ENCODE data around the gene LAMTOR3.
A peak's percentile ranks its signal among the peaks of the same experiment; 100 is the strongest.
"Not testable (repeated sequence)": the region's sequence is repeated elsewhere in the genome, so short reads cannot be mapped to it uniquely, and the experiment has no call there.

Gene LAMTOR3

DNA sequence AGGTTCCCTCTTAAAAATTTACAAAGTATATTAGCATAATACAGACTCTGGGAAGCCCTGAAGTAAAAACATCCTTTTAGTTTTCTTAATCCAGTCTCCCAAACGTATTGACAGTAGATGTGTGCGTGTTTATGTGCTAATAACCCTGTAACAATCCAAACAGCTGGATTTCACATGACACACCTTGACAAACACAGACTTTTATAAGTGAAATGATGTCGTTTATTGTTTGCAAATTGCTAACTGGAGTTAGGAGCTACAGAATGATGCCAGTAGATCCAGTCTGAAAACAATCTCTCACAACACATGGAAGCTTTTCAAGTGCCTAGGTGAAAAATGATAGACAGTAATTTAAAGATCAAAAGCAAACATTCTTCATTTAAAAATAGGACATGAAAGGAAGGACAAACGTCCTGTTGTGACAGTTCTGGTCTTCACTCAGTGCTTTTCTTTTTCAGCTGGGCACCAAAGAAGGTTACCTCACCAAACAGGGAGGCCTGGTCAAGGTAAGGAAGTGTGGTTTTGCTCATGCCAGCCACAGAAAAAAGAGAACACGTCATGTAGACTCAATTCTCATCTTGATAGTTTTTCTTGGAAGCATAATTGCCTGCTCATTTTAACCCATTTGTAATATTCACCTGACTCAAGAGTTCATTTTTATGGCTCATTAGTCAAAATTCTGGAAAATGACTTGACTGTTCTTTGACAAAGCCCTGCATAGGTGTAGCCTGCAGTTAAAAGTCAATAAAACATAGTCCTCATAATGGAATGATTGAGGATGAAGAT, 32.9 kb downstream of the LAMTOR3 start:
- DNase-seq: no peak

DNA sequence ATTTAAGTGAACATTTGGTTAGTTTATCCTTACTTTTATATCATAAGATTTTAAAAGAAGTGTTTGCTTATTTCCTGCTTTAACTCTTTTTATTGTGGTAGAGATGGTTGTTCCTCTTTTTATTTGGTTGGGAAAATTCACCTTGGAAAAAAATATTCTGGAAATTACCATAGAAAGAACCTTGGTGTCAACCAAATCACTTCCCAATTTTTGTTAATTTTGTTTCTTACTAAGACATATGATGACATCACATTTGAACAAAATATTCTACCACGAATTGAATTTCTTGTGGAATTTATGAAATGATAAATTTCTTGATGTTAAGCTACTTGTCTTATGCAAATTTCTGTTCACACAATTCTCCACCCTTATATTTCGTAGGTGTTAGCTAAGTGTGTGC, 33.7 kb downstream of the LAMTOR3 start:
- DNase-seq: no peak

DNA sequence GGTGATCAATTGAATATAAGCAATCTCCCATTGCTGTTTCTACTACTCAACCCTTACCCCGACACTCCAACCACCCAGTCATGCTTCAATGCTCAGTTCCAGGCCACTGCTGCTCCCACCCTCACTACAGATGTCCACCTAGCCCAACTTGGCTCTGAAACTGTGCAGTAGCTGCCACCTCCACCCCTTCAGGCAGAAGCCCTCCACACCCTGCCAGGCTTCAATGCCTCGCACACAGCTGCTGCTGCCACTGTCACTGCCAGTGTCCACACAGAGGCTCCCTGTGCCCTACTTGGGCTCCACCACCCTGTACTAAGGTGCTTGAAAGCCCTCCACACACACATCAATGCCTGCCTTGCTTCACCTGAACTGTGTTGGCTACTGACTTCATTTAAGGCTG, 34.6 kb downstream of the LAMTOR3 start:
- DNase-seq: no peak

DNA sequence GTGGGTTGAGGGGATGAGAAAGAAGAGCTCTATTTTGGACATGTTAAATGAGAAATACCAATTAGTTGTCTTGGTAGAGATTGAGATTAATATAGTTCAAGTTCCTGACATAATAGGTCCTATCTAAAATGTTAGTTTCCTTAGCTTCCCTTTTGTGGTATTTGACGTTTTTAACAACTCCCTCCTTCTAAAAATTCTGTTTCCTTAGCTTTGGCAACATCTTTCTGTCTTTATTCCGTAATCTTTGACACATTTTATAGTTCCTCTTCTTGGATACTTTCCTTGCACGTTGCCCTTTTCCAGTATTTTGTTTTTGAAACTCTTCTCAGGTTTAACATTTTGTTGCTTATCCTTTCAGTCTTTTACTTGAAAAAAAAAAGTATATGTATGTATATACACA, 36.9 kb downstream of the LAMTOR3 start:
- no peak for DNase-seq

DNA sequence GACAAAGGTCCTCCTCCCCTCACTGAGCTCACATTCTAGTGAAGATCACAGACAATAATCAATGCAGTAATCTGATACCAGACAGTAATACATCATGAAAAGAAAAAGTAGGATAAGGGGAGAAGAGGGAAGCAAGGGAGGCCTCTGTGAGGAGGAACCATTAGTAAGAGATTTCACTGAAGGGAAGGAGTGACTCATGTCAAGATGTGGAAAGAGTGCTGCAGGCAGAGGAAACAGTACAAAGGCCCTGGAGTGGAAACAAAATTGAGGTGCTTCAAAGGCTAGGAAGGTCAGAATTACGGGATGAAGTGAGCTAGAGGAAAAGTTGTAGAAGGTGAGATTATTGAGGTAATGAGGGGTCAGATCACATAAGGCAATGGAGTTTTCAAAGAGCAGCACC, 38.1 kb downstream of the LAMTOR3 start:
- no peak for DNase-seq

DNA sequence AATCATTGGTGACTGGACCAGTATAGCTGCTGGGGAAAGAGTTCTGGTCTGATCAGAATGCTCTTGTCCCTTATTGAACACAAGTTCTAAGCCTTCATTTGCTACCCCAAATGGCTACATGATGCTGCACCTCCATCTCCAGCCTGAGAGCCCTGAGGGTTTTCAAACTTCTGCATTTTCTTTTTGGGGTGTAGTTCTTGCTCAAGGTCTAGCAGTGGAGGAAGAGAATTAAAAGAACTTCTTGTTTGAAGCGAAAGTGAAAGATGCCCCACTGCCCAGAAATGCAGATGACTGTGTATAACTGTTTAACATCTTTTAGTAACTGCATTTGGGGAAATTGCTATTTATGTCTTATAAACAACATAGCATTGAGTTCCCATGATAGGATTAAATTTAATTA, 38.5 kb downstream of the LAMTOR3 start:
- DNase-seq: no peak

DNA sequence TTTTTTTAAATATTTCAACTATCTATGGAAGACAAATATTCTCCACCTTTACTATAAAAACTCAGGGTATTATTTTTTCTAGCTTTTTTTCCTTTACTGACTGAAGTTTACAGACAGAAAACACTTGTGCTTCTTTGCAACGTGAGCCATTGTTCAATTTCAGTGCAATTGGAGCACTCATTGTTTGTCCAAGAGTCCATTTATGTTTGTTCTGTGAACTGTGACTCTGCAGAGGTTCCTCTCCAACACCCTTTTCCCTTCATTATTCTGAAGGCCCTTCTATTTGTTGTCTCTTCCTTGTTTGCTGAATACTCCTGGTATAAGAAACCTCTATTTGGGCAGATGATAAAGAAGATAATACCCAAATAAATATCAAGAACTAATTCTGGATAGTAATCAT, 40.2 kb downstream of the LAMTOR3 start:
- peak; percentile 11 for DNase-seq

DNA sequence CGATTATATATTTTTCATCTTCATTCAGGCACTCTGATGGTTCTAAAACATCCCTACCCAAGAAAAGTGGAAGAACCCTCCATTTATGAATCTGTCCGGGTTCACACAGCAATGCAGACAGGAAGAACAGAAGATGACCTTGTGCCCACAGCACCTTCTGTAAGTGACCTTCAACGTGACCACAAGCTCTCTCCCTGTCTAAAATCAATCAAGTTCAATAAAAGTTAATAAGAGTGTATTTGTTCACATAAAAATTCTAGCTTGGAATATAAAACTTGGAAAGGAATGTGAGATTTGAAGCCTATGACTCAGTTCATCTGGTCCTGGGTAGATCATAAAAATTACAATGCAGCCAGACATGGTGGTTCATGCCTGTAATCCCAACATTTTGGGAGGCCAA, 41.0 kb downstream of the LAMTOR3 start:
- no peak for DNase-seq

DNA sequence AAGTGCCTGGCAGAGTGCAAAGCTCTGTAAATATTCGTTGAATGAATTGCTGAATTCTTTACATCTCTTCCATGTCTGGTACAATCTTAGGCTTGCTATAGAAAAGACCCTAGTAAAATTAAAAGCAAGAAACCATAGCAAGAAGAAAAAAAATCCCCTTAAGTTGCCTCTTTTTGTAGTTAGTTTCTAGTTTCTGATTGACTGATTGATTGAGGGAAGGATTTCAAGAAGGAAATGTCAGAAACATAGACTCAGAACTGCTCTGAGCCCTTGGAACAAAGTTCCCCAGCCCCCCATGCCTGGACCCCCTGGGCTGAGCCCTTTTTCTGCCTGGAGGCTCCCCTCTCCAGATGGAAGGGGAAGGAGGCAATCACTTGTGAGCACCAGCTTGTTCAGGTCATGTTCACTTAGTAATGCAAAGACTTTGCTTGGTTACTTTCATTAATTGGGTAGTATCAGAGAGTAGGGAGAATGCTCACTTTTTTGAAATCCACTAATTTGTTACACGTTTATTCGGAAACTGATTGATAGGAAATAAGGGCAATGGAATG, 42.0 kb downstream of the LAMTOR3 start:
- DNase-seq: no peak

DNA sequence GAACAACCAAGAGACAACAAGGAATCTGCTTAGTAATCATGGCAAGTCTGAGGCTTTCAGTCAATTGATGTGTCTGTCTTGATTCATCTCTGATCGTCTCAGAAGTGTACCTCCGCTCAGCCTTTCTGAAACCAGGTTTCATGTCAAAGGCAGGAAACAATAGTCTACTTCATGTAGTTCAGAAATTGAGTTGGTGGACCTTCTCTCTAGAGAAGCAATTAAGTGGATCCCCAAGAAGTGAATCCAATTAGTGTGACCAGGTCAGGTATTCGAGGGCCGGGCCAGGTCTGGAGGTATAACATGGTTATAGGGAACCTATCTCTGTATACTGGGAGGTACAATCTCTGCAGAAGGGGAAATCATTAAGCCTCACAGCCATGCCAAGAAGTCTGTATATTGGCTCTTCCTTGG, 45.6 kb downstream of the LAMTOR3 start:
- DNase-seq: no peak

DNA sequence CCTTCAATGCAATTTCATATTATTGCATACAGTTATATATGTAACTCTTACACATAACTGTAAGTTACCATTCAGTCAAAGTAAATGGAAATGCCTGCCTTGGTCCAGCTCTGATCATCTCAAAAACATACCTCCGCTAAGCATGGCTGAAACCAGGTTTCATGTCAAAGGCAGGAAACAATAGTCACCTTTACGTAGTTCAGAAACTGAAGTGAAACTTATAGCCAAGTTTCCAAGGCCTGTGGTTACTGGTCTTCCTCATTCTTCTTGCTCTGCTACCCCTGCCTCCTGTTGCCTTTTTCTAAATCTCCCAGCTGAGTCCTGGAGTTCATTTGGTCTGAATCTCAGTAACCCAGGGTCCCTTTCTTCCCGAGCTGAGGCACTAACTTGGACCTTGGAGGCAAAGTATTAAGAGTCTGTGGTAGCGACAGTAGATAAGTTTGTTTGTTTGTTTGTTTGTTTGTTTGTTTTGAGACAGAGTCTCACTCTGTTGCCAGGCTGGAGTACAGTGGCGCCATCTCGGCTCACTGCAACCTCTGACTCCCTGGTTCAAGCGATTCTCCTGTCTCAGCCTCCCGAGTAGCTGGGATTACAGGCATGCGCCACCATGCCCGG, 46.8 kb downstream of the LAMTOR3 start:
- no peak for DNase-seq

DNA sequence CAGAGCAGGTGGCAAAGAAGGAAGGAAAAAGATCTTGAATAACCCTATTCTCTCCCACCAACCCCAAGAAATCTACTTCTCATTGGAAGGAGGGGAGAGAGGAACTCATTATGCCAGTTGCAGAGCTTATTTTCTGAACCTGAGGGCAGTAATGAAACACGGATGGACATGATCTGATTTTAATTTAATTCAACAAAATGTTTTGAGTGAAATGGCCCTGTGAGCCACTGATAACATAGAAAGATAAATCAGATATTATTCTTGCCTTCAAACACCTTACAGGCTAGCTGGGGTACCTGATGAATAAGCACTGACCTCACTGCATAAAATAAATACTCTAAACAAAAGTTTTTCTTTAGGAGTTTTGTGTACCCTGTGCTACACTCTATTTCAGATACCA, 47.3 kb downstream of the LAMTOR3 start:
- DNase-seq: no peak

DNA sequence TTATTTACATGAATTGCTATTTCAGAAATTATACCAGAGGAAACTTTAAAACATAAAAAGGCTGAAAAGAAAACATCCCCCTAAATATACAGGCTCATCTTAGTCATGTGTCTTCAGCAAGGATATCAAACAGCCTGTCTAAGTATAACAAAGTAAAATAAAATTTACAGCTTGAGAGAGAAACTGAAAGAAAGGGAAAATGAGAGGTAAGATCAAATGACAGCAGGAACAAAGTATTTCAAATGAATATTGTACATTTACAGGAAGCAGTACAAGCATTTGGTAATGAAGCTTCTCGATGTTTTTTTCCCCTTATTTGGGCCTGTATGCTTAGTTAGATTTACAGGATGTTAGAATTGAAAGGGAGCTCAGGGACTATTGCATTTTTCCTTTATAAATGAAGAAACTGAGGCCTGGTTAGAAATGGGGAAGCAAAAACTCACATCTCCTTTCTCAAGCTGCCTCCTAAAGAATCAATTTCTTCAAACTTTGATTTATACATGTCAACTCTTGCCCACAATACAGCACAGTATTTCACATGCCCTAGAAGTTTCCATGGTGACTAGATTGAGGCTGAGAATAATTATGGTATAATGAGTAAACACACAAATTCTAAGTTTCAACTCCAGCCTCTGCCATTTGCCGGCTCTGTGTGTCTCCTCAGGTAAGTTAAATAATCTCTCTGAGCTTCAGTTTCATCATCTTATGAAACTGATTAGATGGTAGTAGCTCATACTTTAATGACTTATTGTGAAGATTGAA, 48.3 kb downstream of the LAMTOR3 start:
- no peak for DNase-seq

DNA sequence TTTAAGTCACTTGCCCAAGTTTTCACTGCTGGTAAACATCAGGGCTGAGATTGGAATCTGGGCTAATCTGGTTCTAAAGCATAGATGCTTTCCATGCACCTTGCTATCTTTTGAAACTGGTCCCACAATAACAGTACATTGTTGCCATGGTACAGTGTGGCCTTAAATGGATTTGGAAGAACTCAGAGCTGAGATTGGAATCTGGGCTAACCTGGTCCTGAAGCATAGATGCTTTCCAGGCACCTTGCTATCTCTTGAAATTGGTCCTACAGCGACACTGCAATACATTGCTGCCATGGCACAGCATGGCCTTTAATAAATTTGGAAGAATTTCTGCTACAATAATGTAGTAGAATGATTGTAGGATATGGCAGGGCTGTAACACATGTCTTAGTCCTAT, 49.0 kb downstream of the LAMTOR3 start:
- no peak for DNase-seq

DNA sequence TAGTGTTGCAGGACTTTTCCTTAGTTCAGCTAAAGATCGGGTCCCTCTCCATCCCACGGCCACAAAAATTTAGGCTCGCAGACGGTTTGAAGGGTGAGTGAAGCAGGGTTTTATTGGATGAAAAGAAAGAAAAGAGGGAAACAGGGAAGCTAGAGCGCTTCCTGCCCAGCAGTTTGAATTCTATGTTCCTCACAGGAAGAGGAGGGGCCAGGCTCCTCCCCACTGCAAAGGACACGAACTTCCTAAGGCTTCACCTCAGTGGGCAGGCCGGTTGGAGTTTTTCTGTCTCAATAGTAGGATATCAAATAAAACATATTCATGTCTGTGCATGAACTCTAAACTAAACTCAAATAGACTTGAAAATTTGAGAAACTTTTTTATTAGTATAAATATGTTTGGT, 50.2 kb downstream of the LAMTOR3 start:
- DNase-seq: no peak

DNA sequence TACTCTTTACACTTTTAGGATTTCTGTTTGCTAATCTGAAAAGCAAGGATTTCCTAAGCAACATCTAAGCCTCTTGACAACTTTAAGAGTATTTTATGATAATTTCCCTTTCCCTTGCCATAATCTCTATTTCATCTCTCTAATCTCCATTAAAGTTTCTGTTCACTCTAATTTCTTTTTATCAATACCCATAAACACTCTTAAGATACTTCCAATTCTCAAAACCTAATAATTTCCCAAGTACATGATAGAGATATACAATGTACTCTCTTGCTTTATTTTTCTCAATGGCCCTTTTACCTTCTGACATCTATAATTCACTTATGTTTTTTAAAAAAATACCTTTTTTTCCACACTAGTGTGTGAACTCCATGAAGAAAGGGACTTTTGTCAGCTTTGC, 50.8 kb downstream of the LAMTOR3 start:
- DNase-seq: no peak

DNA sequence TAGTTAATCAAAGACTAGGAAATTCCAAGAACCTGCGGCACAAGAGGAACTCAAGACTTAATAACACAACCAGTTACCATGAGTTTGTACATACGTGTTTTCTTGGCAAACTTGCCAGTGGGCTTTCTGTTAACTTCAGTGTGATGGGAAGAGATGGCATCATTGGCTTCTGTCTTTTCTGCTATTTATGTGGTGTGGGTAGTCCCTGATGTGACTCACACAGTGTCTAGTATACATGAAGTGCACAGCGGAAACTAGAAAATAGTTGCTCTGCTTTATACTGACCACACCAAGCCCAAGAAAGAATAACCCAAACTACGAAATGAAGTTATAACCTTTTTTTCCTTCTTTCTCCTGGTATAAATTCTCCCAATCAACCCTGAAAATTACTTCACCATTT, 53.1 kb downstream of the LAMTOR3 start:
- DNase-seq: no peak

DNA sequence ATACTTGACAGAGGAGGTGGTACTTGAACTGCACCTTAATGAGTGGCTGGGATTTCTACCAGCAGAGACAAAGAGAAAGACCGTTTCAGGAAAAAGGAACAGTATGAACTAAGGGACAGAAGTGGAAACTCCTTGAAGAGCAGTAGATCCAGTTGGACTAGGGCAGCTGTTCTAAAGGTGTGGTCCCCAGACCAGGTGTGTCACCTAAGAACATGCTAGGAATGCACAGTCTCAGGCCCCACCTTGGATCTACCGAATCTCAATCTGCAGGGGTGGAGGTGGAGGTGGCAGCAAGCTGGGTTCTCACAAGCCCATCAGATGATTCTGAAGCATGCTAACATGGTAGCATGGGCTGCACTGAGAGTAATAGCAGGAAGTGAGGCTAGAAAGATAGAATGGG, 55.3 kb downstream of the LAMTOR3 start:
- no peak for DNase-seq

DNA sequence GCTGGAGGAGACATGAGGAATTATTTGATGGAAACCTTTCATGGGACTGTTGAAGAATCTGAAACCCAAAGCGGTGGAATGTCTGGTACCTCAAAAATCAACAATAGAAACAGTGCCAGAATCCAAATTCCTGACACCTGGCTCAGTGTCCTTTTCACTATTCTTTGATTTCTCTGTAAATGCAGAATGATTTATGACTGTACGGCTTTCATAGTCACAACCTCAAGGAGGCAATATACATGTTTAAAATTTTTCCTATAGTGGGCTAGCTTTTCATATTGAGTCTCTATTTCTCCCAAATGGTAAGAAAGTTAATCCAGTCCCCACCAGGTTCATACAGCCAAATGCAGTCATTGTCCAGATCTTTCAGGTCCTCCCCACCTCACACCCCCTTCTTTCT, 58.3 kb downstream of the LAMTOR3 start:
- DNase-seq: no peak

DNA sequence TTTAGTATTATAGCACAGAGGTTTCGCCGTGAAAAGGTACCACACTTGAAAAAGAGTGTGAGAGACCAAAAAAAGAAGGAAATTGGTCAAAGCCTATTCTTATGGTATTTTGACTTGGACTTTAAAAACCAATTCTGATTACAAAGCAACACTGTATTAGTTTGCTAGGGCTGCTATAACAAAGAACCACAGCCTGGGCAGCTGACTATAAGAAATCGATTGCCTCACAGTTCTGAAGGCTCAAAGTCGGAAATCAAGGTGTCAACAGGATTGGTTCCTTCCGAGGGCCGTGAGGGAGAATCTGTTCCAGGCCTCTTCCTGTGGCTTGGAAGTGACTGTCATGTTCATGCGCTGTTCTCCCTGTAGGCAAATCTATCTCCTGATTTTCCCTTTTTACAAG, 59.7 kb downstream of the LAMTOR3 start:
- DNase-seq: no peak

DNA sequence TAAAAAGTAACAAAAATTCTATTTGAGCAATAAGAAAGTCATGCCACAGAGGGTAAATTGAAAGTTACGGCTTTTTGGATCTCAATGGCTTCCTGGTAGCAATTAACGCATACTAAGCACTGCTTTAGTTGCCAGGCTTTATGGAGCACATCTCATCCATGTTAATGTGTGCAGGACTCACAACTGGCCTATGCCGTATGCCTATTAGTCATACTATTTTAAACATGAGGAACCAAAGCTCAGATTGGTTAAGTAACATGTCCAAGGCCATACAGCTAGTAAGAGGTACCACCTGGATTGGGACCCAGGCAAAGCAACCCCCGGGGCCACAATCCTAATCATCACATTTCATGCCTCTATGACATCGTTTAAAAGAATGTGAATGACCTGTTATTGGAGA, 60.5 kb downstream of the LAMTOR3 start:
- no peak for DNase-seq

DNA sequence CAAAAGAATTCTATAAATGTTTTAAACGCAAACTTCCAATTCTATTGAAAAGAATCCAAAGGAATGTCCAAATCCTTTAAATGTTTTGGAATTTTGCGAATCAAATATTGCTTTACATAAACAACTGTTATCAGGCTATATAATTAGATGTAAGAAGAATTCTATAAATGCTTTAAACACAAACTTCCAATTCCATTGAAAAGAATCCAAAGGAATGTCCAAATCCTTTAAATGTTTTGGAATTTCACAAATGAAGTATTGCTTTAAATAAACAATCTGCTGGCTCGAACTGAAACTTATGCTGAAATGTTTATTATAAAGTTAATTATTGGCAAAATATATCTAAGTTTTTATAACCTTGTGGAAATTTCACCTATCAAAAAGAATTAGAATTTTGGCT, 61.5 kb downstream of the LAMTOR3 start:
- DNase-seq: no peak

DNA sequence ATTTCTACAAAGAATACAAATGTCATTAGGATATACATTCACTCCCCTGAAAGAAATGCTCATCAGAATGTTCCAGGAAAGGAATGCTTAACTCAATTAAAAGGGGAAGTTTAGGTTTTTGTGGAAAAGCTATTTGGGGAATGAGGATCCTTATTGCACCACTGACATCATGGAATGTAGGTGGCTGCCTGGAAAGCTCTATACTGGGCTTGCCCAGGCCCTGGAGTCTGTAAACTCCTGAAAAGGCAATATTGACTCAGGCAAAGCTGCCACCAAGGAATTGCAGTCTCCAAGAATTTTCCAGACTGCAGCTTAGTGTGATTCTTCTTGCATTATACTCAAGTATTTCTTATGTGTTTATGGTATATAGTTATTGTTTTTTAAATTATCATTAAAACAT, 61.9 kb downstream of the LAMTOR3 start:
- DNase-seq: no peak

DNA sequence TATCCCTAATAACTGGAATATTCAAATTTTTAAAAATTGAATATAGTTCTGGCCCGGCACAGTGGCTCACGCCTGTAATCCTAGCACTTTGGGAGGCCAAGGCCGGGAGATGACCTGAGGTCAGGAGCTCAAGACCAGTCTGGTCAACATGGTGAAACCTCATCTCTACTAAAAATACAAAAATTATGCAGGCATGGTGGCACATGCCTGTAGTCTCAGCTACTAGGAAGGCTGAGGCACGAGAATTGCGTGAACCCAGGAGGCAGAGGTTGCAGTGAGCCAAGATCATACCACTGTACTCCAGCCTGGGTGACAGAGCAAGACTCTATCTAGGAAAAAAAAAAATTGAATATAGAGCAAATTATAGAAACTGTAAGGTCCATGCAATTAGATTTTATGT, 64.2 kb downstream of the LAMTOR3 start:
- not testable (repeated sequence) for DNase-seq

Measured in NCI-H1092 treated with DMSO at 0.1 percent for 48 hours (cell line).